Measurements from ENCODE around the gene PTPRQ.
A peak's percentile ranks its signal among the peaks of the same experiment; 100 is the strongest.

Gene PTPRQ

GRCh38 chr12:80411787-80412186 is 32.2 kb upstream of the PTPRQ start:
- H3K36me3 ChIP-seq: no peaks in the 10 kb centered on the region
- H3K27me3 ChIP-seq: no peaks in the 10 kb centered on the region
- intact Hi-C loops (cut with DNase I; ENCODE audit: low total_unique reads): loop anchor here (5.0 kb wide), 1 partner anchor 351 kb away; no protein-coding TSS in a partner anchor

GRCh38 chr12:80412343-80412953 is 31.6 kb upstream of the PTPRQ start:
- intact Hi-C loops (cut with DNase I; ENCODE audit: low total_unique reads): loop anchor here (5.0 kb wide), 1 partner anchor 350 kb away; no protein-coding TSS in a partner anchor
- Histone ChIP-seq H3K36me3 (no peaks in the 10 kb centered on the region), H3K4me3 (no peak overlapping the region), H3K27ac (no peak overlapping the region), H3K9me3 (no peaks in the 10 kb centered on the region), H3K4me1 (peaks cover 0 to 3% (median 0%) of the 10 kb centered on the region in 4 donors), H3K27me3 (no peaks in the 10 kb centered on the region)
- DNase-seq: no peak
- TF ChIP-seq CTCF (IDR thresholded peaks at IDR 0.05): peak; percentile 72 to 78

More at GRCh38 chr12:80411787-80412186, 32.2 kb upstream of the PTPRQ start:
- TF ChIP-seq CTCF (IDR thresholded peaks at IDR 0.05): no peak
- peaks cover 0 to 3% (median 0%) of the 10 kb centered on the region in 4 donors for H3K4me1 ChIP-seq
- no peak for DNase-seq
- H3K4me3 ChIP-seq: no peak overlapping the region
- H3K27ac ChIP-seq: no peak overlapping the region
- H3K9me3 ChIP-seq: no peaks in the 10 kb centered on the region

- no peak for DNase-seq
- H3K27ac ChIP-seq: no peak overlapping the region
- intact Hi-C loops (cut with DNase I; ENCODE audit: low total_unique reads): loop anchor here (5.0 kb wide), 1 partner anchor 349 kb away; no protein-coding TSS in a partner anchor
These were observed 30.6 kb upstream of the PTPRQ start for GRCh38 chr12:80413462-80413861.

GRCh38 chr12:80415466-80415865 is 28.6 kb upstream of the PTPRQ start:
- Histone ChIP-seq H3K27me3 (no peaks in the 10 kb centered on the region), H3K9me3 (no peaks in the 10 kb centered on the region), H3K36me3 (no peaks in the 10 kb centered on the region), H3K27ac (no peak overlapping the region), H3K4me1 (peaks cover 0 to 13% (median 4%) of the 10 kb centered on the region in 4 donors), H3K4me3 (no peak overlapping the region)
- DNase-seq: no peak
- intact Hi-C loops (cut with DNase I; ENCODE audit: low total_unique reads): no loop called here
- no peak for TF ChIP-seq CTCF (IDR thresholded peaks at IDR 0.05)

More at GRCh38 chr12:80413462-80413861, 30.6 kb upstream of the PTPRQ start:
- no peak for TF ChIP-seq CTCF (IDR thresholded peaks at IDR 0.05)
- no peaks in the 10 kb centered on the region for H3K36me3 ChIP-seq
- H3K4me3 ChIP-seq: no peak overlapping the region
- H3K4me1 ChIP-seq: peaks cover 0 to 3% (median 0%) of the 10 kb centered on the region in 4 donors
- H3K27me3 ChIP-seq: no peaks in the 10 kb centered on the region
- no peaks in the 10 kb centered on the region for H3K9me3 ChIP-seq

- no peak for TF ChIP-seq CTCF (IDR thresholded peaks at IDR 0.05)
- Histone ChIP-seq H3K4me1 (peaks cover 0 to 13% (median 2%) of the 10 kb centered on the region in 4 donors), H3K36me3 (no peaks in the 10 kb centered on the region), H3K4me3 (no peak overlapping the region), H3K9me3 (no peaks in the 10 kb centered on the region), H3K27me3 (no peaks in the 10 kb centered on the region), H3K27ac (no peak overlapping the region)
- intact Hi-C loops (cut with DNase I; ENCODE audit: low total_unique reads): no loop called here
- DNase-seq: no peak
These were observed 24.4 kb upstream of the PTPRQ start for GRCh38 chr12:80419644-80420043.
